AG04449 (cell line): ENCODE results near the gene AMMECR1.
A peak's percentile ranks its signal among the peaks of the same experiment; 100 is the strongest.

ENCODE experiments used
- CTCF ChIA-PET: fragments of 350-600 bp; formaldehyde crosslinking; extraction: SDS; loops from one replicate; lab custom pipeline; 2021; ENCODE audit warnings: antibody characterized with exemption; lab: Yijun Ruan, JAX
- POLR2A ChIA-PET: fragments of 400-600, 350-600 bp; formaldehyde crosslinking; extraction: SDS; loops from one replicate; lab custom pipeline; 2020; ENCODE audit warnings: antibody characterized with exemption, inconsistent platforms; lab: Yijun Ruan, JAX
- DNase-seq: peaks from one replicate; pipeline ENCODE4 v3.0.0-alpha.2; 2010; ENCODE audit warnings: low read depth, low spot score
- H3K4me3 ChIP-seq: 2 replicates; pipeline ENCODE4 v1.5.1; 2011; ENCODE audit warnings: low read depth, mild to moderate bottlenecking, control low read depth, low read length
- TF ChIP-seq, protein P1 (sequence below): IDR thresholded peaks from one replicate; pipeline ENCODE4 v1.5.1; 2011; ENCODE audit warnings: mild to moderate bottlenecking, moderate library complexity, low read length, control low read depth, inconsistent platforms; ENCODE audit not compliant: insufficient read depth; ENCODE audit errors: missing control alignments

AMMECR1 gene

DNA sequence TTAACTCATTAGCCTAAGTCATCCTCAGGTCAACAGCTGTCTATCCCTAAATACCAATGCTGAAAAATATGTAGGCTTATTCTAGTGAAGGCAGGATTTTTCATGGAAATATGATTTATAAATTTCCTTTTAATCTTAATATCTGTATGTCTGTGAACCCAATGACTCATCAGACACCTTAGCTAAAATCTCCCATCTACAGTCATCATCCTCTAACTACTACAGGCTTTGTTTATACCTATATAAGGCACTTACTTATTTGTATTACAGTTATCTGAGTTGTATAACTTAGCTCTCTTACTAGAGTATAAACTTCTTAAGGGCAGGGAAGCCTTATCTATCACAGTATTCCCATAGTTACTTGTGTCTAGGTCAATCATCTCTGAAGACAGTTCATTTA lies 24.2 kb downstream of the AMMECR1 start:
- CTCF ChIA-PET: interaction anchor here (0.9 kb wide), 1 partner anchor 138 kb away, joined by 3 read pairs; no protein-coding TSS in a partner anchor
- DNase-seq: no peak
- POLR2A ChIA-PET: no interaction called here
- H3K4me3 ChIP-seq: no peak overlapping the region
- TF ChIP-seq, protein P1, sequence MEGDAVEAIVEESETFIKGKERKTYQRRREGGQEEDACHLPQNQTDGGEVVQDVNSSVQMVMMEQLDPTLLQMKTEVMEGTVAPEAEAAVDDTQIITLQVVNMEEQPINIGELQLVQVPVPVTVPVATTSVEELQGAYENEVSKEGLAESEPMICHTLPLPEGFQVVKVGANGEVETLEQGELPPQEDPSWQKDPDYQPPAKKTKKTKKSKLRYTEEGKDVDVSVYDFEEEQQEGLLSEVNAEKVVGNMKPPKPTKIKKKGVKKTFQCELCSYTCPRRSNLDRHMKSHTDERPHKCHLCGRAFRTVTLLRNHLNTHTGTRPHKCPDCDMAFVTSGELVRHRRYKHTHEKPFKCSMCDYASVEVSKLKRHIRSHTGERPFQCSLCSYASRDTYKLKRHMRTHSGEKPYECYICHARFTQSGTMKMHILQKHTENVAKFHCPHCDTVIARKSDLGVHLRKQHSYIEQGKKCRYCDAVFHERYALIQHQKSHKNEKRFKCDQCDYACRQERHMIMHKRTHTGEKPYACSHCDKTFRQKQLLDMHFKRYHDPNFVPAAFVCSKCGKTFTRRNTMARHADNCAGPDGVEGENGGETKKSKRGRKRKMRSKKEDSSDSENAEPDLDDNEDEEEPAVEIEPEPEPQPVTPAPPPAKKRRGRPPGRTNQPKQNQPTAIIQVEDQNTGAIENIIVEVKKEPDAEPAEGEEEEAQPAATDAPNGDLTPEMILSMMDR: no peak

DNA sequence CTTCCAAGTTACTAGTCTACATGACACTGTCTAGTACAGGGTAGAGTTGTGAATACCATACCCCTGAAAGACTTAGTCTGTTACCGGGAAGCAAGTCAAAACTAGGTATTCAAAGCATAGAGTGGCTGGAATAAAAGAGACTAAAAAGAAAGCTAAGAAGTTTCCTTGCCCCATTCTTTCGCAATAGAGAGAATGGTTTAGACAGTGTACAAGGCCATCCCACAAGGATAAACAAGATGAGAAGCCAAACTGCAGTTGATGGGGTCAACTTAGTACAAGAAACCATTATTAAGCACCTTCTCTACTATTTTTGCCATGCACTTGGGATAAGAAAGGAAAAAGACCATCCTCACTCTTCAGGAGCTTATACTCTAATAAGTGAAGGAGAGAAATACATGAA lies 30.3 kb downstream of the AMMECR1 start:
- ChIA-PET POLR2A (no interaction called here), CTCF (interaction anchor here (0.9 to 1.6 kb wide), 6 partner anchors 10 to 141 kb away, joined by 3 to 5 read pairs (median 3); no protein-coding TSS in a partner anchor)
- H3K4me3 ChIP-seq: no peak overlapping the region
- DNase-seq: no peak
- TF ChIP-seq, protein P1: no peak

DNA sequence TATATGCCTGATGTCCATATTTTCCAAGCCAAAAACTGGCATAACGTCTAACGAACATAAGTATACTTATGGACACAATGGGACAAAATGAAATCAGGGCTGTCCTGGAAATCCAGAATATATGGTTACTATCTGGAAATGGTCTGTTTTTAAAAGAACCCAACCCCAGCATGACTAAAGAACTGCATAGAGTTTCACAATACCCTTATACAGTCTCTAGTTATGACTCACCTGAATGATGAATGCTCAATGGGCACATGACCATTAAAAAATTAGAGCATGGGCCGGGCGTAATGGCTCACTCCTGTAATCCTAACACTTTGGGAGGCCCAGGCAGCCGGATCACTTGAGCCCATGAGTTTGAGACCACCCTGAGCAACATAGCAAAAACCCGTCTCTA lies 31.8 kb downstream of the AMMECR1 start:
- ChIA-PET POLR2A (no interaction called here), CTCF (no interaction called here)
- TF ChIP-seq, protein P1: no peak
- H3K4me3 ChIP-seq: no peak overlapping the region
- DNase-seq: peak; percentile 53

DNA sequence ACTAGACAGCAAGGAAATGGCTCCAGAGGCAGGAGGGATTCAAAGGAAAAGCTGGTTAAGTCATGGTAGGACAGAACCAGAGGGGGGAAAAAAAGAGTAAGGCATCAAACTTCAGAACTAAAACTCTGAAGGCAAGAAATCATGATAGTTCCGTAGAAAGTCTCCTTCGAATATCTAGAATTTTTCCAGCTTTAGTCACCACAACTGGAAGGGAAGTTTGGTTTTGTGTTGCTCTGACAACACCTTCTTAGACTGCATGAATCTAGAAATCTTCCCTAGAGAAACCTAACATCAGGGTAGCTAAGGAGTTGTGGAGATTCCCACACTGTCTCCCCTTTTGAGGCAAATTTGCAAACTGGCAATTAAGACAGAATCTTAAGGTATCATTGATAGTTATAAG lies 33.7 kb downstream of the AMMECR1 start:
- H3K4me3 ChIP-seq: no peak overlapping the region
- DNase-seq: peak; percentile 59
- POLR2A ChIA-PET: no interaction called here
- CTCF ChIA-PET: interaction anchor here (2.0 kb wide), 1 partner anchor 124 kb away, joined by 6 read pairs; no protein-coding TSS in a partner anchor
- TF ChIP-seq, protein P1: no peak

DNA sequence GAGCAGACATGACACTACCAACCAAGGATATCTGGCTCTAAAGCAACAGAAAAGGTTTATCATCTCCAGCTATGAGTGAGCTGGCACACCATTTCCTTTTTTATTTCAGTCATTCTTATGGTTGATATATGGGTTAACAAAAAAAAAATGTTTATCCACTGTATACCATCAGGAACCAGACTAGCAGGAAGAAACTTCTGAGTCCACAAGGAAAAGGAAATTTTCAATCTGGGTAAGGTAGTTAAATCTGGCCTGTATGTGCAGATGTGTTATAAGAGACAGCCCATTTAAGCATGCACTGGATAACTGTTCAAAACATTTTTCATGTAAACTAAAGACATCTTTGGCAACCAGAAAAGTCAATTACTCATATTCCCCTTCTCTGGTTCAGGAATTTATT lies 35.0 kb downstream of the AMMECR1 start:
- ChIA-PET CTCF (interaction anchor here (2.0 kb wide), 1 partner anchor 125 kb away, joined by 6 read pairs; no protein-coding TSS in a partner anchor), POLR2A (interaction anchor here (0.7 kb wide), 1 partner anchor 38 kb away, joined by 3 read pairs; no protein-coding TSS in a partner anchor)
- DNase-seq: no peak
- H3K4me3 ChIP-seq: no peak overlapping the region
- TF ChIP-seq, protein P1: no peak

DNA sequence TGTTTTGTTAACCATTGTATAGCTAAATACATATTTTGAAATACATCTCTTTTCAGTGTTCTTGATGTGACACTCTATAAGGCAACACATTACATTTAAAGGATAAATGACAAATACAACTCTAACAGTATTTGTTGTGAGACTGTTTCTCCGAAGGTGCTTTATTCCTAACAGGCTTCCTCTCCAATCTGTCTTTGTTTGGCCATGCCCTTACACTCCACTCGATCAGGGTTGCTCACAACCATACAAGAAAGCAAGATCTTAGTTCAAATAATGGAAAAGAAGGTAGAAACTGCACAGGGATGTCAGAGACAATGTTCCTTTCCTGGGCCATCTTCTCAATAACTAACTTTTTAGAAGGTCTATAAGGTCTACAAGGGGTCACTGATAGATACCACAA lies 36.5 kb downstream of the AMMECR1 start:
- CTCF ChIA-PET: no interaction called here
- TF ChIP-seq, protein P1: no peak
- DNase-seq: no peak
- POLR2A ChIA-PET: interaction anchor here (1.3 kb wide), 1 partner anchor 36 kb away, joined by 3 read pairs; no protein-coding TSS in a partner anchor
- H3K4me3 ChIP-seq: no peak overlapping the region
